NCI-H82 treated with DMSO at 0.1 percent for 48 hours (cell line): ENCODE results near the gene PYCR2.
"Not testable (repeated sequence)": the region's sequence is repeated elsewhere in the genome, so short reads cannot be mapped to it uniquely, and the experiment has no call there.

Source experiments
- DNase-seq: peaks from one replicate; lab custom pipeline; 2025; ENCODE audit not compliant: unreplicated experiment; lab: John Stamatoyannopoulos, UW

PYCR2 gene

DNA sequence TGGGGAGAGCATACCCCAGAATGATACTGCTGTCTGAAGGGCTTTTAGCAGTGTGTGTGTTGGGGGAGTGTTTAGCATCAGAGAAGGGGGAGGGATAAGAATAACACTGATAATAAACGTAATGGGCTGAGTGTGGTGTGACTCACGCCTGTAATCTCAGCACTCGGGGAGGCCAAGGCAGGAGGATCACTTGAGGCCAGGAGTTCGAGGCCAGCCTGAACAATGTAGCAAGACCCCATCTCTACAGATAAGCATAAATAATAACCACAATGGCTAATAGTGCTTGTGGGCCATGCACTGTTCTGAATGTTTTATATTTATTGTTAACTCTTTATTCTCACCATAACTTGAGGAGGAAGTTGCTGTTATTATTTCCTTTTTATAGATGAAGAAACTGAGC lies 19.5 kb upstream of the PYCR2 start:
- DNase-seq: no peak

DNA sequence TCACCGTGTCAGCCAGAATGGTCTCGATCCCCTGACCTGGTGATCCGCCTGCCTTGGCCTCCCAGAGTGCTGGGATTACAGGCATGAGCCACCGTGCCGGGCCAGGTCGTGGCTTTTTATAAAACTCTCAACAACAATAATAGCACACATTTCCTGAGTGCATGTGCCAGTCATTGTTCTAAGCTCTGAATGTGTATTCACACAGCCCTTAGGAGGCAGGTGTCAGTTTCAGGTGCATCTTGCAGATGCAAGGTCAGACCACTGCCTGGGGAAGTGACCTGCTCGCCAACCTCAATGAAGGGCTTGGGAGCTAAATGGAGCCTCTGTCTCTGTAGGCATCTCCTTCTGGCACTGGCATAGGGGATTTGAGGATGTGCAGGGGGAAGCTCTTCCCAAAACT lies 18.5 kb upstream of the PYCR2 start:
- no peak for DNase-seq

DNA sequence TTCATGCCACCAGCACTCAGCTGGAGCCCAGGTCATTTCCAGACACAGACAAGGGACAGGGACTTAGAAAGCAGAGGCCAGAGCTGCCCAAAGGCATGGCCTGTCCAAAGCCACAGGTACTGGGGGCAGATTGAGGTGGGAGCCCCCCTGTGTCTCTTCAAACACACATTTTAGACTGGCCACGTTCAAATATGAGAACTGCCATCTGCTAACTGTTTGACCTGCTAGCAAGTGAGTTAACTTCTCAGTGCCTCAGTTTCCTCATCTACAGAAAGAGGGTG lies 17.8 kb upstream of the PYCR2 start:
- no peak for DNase-seq

DNA sequence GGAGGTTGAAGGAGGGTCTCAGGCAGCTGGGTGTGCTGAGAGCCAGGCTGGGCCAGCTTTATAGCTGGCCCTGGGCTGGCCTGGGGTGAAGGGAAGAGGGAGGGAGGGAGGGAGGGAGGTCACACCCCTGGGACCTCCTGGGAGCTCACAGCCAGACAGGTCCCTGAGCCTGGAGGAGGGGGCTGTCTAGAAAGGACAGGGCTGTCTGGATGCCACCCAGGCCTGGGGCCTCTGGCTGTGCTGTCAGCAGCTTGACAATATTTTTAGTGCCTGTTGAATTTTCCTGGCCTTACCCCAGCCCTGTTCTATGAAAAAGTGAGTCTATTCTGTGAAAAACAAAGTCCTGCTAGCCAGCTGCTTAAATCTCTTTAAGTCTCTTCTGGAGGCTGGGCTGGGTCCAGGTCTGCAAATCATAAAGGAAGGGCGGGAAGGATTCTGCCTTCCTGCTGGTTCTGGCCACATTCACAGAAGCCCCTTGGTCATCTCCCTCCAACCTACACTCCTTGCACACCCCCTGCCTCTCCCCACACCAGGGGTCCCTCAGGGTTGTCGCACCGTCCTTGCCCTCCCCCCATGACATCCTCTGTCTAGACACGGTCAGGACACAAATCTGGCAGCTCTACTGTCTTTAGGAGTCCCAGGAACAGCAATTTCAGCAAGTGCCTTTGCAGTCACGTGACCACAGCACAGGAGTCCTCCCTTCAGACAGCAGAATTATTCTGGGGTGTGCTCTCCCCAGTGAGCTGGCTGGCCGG lies 17.3 kb upstream of the PYCR2 start, which contains the start of gene LEFTY2:
LEFTY2 (minus strand) TSS at position 34 of the 755 bp plus-strand sequence. CDS start 80 bp downstream, outside the sequence.
- DNase-seq: no peak

DNA sequence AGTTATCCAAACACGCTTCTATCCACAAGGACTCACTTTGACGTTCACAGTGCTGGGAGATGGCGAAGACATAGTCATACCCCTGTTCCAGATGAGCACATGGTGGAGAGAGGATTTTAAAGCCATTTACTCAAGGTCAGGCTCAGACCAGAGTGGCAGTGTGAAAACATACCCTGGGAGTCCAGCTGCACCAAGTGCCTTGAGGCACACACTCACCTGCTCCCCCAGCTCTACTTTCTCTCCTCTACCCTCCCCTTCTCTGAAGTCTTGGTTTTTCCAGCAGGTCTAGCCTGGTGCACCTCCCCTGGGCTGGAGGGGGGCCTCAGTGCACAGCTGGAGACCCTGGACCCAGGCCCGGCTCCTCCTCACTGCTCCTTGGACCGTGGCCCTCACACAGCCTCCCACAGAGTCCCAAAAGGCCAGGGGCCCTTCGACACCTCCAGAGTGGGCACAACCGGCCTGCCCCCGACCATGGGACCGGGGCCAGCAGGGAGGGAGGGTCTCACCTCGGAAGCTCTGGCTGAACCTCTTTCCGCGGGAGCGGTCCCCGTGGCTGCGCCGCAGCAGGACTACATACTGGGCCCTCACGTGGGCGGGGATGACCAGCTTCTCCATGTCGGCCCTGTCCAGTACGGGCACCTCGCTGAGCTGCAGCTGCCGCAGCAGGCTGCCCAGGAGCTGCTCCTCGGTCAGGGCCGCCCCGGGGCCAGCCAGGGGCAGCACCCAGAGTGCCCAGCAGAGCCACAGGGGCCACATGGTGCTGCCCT lies 16.5 kb upstream of the PYCR2 start:
- no peak for DNase-seq

DNA sequence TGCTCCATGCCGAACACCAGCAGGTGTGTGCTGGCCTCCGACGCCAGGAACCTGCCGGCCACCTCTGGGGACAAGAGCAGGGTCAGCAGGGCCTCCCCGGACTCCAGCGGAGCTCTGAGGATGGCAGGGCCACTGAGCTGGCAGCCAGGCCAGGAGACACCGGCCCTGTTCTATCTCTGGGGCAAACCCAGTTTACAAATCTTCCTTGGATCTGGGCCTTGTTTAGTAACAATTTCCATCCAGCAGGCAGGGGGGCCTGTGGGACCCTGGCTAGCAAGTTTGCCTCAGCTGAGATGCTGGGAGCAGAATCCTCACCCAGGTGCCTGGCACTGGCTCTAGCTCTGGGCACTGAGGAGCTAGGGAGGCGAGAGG lies 15.9 kb upstream of the PYCR2 start:
- DNase-seq: not testable (repeated sequence)

DNA sequence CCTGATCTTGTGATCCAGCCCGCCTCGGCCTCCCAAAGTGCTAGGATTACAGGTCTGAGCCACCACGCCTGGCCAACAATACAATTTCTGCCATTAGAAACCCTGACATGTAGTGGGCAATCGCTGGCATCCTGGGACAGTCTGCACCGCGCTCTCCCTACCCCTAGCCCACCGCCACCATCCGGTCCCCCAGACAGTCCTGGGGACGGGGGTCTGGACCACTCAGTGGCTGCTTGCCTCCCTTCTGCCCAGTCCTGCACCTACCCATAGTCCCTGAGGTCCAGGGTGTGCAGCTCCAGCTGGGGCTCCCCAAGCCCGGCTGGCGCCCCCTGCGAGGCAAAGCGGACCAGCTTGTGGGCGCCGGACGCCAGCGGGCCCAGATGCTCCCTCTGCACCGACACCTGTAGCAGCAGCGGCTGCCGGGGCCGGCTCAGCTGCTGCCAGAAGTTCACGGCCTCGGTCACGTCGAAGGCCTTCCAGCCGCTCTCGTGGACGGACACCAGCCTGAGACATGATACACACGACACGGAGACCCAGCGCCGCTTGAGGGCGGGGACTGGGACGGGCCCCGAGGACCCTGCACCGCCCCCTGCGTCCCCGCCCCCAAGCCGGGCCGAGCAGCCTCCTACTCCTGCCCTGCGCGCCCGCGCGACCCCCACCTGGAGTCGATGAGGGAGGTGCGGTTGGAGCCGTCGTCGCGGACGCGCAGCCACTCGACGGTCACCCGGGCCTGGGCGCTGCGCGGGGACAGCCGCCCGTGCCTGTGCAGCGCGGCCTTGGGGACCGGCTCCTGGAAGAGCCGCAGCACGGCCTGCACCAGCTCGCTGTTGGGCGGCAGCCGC lies 15.3 kb upstream of the PYCR2 start:
- not testable (repeated sequence) for DNase-seq

DNA sequence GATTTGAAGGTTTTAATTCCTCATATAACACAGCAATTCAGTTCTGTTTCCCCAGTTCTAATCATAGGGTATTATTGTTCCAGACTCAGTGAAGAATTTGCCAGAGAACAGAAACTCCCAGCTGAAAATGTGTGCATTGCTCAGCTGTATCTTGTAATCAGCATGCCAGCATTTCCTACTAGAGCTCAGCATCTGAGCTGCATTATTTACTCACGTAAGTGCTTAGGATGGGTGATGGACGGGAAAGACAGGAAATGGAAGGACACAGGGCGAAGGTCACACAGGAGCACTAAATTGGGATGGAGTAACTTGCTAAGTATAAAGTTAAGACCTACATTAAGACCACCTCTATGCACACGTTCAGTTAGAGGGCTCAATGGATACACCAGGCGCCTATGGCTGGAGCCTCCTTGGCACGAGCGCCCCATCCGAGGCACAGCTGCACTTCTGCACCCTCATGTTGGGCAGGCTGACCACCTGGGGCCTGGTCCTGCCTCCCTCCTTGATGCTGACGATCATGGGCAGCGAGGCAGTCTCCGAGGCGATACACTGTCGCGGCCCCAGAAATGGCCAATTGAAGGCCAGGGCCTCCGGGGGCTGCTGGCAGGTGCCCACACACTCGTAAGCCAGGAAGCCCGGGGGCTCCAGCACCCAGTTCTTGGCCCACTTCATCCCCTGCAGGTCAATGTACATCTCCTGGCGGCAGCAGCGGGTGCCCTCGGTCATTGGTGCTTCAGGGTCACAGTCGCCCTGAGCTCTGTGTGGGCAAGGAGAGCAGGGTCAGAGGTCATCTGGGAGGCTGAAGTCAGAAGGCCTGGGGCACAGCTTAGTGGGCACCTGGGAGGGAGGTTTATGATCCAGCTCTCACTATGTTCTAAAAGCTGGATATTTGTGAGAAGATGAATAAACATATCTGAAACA lies 13.3 kb upstream of the PYCR2 start:
- DNase-seq: no peak

DNA sequence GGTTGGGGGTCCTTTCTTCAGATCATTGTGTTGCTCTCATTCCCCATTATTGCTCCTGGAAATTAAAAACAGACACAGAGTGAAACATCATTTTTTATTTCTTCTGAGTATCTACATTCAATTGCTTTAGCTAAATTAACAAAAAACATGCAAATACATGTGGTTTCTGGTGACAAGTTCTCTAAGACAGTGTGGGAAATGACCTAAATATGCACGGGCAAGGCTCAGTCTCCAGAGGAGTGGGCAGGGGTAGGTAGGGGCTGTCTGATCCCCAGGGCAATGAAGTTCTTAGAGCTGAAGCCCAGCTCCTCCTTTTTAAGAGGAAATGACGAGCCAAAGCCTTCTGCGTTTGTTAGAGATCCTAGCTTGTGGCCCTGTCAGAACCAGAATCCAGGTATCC lies 12.5 kb upstream of the PYCR2 start:
- no peak for DNase-seq

DNA sequence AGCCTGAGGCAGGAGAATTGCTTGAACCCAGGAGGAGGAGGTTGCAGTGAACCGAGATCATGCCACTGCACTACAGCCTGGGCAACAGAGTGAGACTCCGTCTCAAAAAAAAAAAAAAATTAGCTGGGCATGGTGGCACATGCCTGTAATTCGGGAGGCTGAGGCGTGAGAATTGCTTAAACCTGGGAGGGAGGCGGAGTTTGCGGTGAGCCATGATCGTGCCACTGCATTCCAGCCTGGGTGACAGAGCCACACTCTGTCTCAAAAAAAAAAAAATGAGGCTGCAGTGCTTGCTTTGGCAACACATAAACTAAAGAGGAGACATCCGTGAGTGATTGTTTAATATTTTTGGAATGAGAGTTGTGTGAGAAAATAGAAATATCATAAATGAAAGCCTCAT lies 12.0 kb upstream of the PYCR2 start:
- DNase-seq: not testable (repeated sequence)

DNA sequence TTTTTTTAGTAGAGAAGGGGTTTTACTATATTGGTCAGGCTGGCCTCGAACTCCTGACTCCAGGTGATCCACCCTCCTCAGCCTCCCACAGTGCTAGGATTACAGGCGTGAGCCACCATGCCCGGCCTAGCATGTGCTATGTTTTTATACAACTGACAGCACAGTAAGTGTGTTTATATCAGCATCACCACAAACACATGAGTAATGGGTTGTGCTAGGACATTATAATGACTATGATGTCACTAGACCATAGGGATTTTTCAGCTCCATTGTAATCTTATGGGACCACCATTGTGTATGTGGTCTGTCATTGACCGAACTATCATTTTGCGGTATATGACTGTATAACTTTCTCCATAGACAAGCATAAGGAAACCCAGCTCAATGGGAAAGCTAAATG lies 10.7 kb upstream of the PYCR2 start:
- DNase-seq: no peak

DNA sequence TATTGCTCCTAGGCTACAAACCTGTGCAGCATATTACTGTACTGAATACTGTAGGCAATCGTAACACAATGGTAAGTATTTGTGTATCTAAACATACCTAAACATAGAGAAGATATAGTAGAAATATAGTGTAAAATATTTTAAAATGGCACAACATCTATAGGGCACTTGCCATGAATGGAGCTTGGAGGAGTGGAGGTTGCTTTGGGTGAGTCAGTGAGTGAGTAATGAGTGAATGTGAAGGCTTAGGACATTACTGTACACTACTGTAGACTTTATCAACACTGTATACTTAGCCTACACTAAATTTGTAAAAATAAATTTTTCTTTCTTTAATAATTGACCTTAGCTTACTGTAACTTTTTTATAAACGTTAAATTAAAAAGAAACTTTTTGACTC lies 9.0 kb upstream of the PYCR2 start:
- DNase-seq: no peak

DNA sequence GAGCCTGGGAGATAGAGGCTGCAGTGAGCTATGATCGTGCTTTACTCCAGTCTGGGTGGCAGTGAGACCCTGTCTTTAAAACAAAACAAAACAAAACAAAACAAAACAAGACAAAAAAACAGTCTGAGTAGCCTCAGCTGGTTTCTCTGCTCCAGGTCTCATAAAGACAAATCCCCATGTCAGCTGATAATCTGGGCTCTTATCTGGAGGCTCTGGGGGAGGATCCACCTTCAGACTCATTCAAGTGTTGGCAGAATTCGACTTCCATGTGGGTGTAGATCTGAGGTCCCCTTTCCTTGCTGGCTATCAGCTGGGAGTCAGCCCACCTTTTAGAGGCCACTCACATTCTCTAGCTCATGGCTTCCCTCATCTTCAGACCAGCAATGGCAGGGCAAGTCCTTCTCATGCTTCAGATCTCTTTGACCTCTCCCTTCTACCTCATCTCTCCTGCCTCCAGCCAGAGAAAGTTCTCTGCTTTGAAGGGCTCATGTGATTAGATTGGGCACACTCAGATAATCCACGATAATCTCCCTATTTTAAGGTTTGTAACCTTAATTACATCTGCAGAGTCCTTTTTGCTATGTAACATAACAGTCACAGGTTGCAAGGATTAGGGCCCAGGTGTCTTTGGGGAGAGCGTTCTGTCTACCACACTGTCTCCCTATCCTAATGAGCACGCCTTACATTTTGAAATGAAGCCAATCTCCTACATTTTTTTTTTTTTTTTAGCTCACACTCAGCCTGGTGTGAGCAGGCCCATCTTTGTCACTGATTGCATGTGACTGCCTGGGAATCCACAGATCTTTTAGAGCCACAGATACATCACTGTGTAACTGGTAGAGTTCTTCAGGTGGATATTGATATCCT lies 7.5 kb upstream of the PYCR2 start:
- DNase-seq: peak; percentile 63

DNA sequence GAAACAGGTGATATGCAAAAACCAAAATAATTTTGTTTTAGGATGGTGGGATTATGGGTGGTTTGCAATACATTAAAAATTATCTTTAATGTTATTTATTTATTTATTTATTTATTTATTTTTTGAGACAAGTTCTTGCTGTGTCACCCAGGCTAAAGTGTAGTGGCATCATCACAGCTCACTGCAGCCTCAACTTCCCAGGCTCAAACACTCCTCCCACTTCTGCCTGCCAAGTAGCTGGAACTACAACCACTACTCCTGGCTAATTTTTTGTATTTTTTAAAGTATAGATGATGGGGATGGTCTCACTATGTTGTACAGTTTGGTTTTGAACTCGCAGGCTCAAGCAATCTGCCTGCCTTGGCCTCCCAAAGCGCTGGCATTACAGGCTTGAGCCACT lies 6.5 kb upstream of the PYCR2 start:
- DNase-seq: no peak

DNA sequence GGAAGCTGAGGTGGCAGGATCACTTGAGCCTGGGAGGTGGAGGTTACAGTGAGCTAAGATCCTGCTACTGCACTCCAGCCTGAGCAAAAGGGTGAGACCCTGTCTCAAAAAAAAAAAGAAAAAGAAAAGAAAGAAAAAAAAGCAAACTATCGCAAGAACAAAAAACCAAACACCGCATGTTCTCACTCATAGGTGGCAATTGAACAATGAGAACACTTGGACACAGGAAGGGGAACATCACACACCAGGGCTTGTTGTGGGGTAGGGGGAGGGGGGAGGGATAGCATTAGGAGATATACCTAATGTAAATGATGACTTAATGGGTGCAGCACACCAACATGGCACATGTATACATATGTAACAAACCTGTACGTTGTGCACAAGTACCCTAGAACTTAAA lies 5.4 kb upstream of the PYCR2 start:
- not testable (repeated sequence) for DNase-seq

DNA sequence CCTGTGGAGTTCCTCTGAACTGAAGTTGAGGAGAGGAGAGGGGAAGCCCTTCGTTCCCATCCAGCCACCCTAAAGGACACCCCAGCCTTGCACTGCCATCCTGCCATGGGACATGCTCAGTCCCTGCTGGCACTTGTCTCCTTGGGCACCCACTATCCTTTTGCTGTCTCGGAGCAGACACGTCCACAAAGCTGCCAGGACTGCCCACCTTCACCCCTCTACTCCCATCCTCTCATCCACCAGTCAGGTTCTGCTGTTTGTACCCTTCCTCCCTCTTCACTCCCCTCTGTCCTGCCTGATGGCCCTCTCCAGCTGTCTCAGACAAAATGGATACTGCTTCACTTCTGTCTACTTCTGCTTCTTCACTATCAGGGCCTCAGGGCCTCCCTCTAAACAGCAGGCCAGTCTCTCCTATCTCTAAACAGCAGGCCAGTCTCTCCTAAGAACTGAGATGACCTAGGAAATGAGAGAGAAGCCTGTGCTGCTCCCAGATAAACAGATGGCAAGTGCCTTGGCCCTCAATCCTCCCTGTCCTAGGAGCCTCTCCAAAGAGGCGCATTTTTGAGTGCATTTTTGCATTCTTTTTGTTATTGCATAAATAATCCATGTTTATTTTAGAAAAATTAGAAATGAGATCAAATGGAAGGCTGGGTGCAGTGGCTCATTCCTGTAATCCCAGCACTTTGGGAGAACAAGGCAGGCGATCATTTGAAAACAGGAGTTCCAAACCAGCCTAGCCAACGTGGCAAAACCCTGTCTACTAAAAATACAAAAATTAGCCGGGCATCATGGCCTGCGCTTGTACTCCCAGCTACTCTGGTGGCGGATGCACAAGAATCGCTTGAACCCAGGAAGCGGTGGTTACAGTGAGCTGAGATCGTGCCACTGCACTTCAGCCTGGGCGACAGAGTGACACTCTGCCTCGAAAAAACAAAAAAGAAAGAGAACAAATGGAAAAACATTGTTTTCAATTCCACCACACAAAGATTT lies 4.4 kb upstream of the PYCR2 start:
- peak; percentile 75 for DNase-seq

DNA sequence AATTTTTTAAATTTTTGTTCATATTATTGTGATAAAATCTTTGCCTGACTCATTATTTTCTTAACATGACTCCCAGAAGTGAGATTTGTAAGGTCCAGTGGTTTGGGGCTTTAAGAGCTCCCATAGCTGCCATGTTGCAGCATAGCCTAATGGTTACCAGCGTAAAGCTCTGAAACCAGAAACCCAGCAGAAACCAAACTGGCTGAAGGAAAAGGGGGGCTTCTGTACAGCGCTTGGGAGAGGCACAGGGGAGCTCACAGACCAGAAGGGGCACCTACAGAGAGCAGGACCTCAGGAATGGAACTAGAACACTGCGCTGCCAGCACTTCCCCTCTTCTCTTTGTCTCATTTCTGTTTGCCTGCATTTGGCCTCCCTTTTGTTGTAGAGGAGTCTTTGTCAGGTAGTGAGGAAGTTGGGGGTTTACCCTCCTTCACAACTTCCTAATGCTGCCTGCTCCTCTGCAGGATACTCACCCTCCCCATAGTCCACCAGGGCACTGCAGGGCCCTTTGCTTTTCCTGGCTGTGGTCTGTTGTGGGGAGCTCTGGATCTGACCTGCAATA lies 2.6 kb upstream of the PYCR2 start:
- no peak for DNase-seq

DNA sequence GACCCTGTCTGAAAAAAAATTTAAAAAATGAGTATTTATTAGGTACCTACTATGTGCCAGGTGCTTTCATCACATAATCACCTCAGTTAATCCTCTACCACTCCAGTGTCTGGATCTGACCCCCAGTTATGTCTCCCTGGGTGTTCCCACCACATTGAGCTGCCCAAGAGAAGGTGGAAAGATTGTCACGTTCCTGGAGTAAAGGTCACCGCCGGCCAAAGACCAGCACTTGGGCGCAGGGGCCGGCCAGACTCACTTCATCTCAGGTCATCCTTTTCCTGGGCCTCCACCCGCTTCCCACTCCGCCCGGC lies 714 bp downstream of the PYCR2 start:
- no peak for DNase-seq
